KOPT-K1 (cell line): ENCODE measurements around the gene BEND7.
"Not testable (repeated sequence)": the region's sequence is repeated elsewhere in the genome, so short reads cannot be mapped to it uniquely, and the experiment has no call there.

ENCODE experiments used
- H3K27ac ChIP-seq: fragments of 200-600 bp; sonication (generic); 2 replicates; pipeline ENCODE4 v1.5.1; 2016; ENCODE audit warnings: antibody characterized with exemption, mild to moderate bottlenecking, low read depth, low read length; ENCODE audit not compliant: poor library complexity, severe bottlenecking
- H3K36me3 ChIP-seq: fragments of 200-600 bp; sonication (generic); 2 replicates; pipeline ENCODE4 v1.5.1; 2017; ENCODE audit warnings: antibody characterized with exemption, mild to moderate bottlenecking, low read length, moderate library complexity; ENCODE audit not compliant: insufficient read depth
- H3K9me3 ChIP-seq: fragments of 200-600 bp; sonication (generic); 2 replicates; pipeline ENCODE4 v1.5.1; 2017; ENCODE audit warnings: antibody characterized with exemption, low read length, mild to moderate bottlenecking; ENCODE audit not compliant: insufficient read depth, poor library complexity, severe bottlenecking

BEND7 gene

DNA sequence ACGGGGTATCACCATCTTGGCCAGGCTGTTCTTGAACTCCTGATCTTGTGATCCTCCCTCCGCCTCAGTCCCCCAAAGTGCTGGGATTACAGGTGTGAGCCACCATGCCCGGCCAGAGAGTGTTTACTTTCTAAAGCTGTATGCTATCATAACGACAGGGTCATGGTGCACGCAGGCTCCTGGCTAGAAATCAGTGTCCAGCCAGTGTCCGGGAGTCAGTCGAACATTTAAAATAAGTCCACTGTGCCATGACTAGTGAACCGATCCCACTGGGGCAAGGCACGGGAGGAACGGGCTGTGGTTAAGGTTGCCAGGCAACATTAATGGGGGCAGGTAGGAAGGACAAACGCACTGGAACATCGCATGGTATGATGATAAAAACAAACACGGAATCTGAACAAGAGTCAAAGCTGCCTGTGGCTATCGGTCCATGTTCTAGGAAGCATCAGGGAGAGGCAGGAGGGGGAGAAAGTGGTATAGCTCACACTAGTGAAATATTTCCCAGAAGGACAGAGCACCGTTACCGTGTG is 91.7 kb downstream of the BEND7 start:
- Histone ChIP-seq H3K36me3 (no peaks in the 10 kb centered on the region), H3K27ac (no peak overlapping the region), H3K9me3 (no peaks in the 10 kb centered on the region)

- not testable (repeated sequence) for H3K36me3 ChIP-seq, H3K27ac ChIP-seq, H3K9me3 ChIP-seq
Observed at GRCh38 chr10:13427943-13428342, 100.9 kb downstream of the BEND7 start.

GRCh38 chr10:13425397-13425796 is 103.4 kb downstream of the BEND7 start:
- H3K27ac ChIP-seq = no peak overlapping the region
- peaks cover 6% of the 10 kb centered on the region for H3K9me3 ChIP-seq
- no peaks in the 10 kb centered on the region for H3K36me3 ChIP-seq

GRCh38 chr10:13422800-13423199 is 106.0 kb downstream of the BEND7 start:
- Histone ChIP-seq H3K36me3 (no peaks in the 10 kb centered on the region), H3K27ac (no peak overlapping the region), H3K9me3 (peaks cover 6% of the 10 kb centered on the region)

DNA sequence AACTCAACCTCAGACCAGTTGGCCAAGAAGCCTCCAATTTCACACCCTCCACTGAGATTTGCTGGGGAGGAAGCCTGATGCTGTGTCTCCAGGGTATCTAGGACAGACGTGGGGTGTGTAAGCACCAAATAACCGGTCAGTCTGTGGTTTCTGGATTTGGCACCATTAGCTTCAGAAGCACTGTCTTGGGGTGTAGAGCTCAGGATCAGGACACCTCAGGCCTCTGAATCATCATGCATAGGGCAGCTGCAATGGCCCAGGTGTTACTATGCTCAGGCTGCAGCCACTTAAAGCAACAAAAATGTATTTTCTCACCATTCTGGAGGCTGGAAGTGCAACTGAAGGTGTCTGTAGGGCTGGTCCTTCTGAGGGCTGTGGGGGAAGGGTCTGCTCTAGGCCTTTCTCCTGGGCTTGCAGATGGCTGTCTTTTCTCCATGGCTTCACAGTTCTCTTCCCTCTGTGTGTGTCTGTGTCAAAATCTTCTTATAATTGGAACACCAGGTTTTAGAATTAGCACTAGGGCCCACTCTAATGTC is 107.4 kb downstream of the BEND7 start:
- Histone ChIP-seq H3K9me3 (peaks cover 6% of the 10 kb centered on the region), H3K27ac (no peak overlapping the region), H3K36me3 (no peaks in the 10 kb centered on the region)

DNA sequence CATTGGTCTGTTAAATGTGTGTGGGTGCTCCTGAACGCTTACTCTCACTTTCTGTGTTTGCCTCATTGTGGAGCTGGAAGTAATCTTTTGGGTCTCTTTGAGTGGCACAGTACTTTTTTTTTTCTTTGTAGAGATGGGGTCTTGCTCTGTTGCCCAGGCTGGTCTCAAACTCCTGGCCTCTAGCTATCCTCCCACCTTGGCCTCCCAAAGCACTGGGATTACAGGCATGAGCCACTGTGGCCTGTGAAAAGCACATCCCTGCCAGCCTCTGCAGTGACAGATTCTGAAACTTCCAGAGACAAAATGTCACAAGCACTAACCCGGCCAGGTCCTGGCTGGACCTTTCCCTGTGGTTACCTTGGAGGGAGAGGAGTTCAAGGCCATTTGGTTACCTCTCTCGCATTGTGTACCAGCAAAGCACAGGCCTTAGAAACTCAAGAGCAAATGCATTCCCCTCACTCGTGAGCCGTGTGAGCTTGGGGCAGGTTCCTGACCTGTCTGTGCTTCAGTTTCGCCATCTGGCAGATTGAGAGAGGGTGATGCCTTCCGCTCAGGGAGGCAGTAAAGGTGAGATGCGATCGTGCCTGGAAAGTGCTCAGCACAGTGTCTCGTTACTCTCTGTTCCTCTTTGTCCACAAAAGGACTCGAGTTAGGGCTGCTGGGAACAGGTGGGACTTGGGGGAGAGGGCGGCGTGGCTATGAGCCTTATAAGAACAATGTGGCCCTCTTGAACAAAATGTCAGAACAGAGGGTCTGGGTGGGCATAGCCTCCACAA is 108.1 kb downstream of the BEND7 start:
- H3K9me3 ChIP-seq = peaks cover 6% of the 10 kb centered on the region
- no peaks in the 10 kb centered on the region for H3K36me3 ChIP-seq
- H3K27ac ChIP-seq = no peak overlapping the region

GRCh38 chr10:13417459-13418126 is 111.2 kb downstream of the BEND7 start:
- Histone ChIP-seq H3K9me3 (peaks cover 12% of the 10 kb centered on the region), H3K27ac (no peak overlapping the region)

DNA sequence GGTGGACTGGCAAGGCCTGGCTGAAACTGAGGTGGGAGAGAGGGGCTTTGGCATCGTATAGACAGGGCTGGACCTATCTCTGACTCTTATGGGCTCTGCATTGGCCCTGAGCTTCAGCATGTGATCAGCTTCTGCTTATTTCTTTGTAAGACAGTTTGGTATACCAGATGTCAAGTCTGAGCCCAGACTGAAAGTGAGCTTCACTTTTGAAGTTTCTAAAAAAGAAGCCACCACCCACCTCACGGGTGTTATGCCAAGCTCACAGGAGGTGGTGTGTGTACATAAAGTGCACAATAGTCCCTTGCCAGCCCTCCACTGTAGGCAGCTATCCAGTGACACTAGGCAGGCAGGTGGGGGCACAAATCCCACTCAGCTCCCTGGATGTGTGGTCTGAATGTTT is 112.1 kb downstream of the BEND7 start:
- peaks cover 13% of the 10 kb centered on the region for H3K9me3 ChIP-seq
- H3K36me3 ChIP-seq = no peaks in the 10 kb centered on the region
- no peak overlapping the region for H3K27ac ChIP-seq

More at GRCh38 chr10:13417459-13418126, 111.2 kb downstream of the BEND7 start:
- H3K36me3 ChIP-seq = no peaks in the 10 kb centered on the region

GRCh38 chr10:13414855-13415254 is 114.0 kb downstream of the BEND7 start:
- H3K36me3 ChIP-seq = no peaks in the 10 kb centered on the region
- H3K27ac ChIP-seq = no peak overlapping the region
- H3K9me3 ChIP-seq = peaks cover 13% of the 10 kb centered on the region

DNA sequence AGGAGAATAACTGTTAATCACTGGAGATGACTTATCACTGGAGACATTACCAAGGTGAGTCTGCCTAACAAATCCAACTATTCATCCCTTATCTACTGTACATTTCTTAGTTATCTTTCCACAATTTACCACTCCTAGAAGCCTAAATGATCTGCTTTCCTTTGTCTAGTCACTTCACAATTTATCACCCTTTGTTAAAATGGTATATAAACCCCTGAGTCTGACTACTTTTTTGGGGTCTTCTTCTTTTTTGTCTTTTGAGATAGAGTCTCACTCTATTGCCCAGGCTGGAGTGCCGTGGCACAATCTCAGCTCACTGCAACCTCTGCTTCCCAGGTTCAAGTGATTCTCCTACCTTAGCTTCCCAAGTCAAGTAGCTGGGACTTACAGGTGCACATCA is 114.7 kb downstream of the BEND7 start:
- peaks cover 13% of the 10 kb centered on the region for H3K9me3 ChIP-seq
- H3K27ac ChIP-seq = no peak overlapping the region
- no peaks in the 10 kb centered on the region for H3K36me3 ChIP-seq

DNA sequence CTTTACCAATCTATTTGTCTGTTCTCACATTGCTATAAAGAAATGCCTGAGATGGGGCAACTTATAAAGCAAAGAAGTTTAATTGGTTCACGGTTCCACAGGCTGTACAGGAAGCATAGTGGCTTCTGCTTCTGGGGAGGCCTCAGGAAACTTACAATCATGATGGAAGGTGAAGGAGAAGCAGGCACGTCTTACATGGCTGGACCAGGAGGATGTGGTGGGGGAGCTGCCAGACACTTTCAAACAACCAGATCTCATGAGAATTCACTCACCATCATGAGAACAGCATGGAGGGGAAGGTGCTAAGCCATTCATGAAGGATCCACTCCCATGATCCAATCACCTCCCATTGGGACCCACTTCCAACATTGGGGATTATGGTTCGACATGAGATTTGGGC is 115.9 kb downstream of the BEND7 start:
- H3K27ac ChIP-seq = no peak overlapping the region
- no peaks in the 10 kb centered on the region for H3K36me3 ChIP-seq
- H3K9me3 ChIP-seq = peaks cover 13% of the 10 kb centered on the region

DNA sequence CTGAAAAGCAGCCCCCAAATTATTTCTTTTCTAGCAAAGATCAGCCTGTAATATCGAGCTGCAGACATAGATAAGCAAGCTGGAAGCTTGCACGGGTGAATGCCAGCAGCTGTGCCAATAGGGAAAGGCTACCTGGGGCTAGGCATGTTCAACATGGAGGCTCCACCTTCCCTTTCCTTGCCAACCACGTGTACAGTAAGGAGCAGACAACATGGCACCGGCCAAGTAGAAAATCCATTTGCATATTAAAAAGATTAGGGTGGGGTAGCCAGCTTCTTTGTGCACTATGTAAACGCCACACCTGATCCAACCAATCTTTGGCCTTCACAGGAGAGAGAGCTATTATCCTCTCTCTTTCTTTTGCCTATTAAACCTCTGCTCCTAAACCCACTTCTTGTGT is 124.0 kb downstream of the BEND7 start:
- Histone ChIP-seq H3K27ac (no peak overlapping the region), H3K9me3 (peaks cover 5% of the 10 kb centered on the region), H3K36me3 (no peaks in the 10 kb centered on the region)

- H3K27ac ChIP-seq = no peak overlapping the region
Observed at GRCh38 chr10:13404305-13404759, 124.5 kb downstream of the BEND7 start.

DNA sequence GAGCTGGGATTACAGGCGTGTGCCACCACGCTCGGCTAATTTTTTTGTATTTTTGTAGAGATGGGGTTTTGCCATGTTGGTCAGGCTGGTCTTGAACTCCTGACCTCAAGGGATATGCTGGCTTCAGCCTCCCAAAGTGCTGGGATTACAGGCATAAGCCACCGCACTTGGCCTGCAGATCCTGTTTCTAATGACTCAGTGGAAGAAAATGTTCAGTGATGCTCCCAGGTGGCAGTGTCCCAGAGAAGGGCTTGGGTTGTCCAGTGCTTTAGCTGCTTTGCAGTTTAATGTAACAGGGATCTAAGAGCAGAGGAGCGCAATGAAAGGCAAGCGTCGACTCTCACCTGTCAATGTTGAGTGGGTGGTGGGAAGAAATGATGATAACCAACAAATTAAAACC is 125.4 kb downstream of the BEND7 start:
- H3K9me3 ChIP-seq, H3K36me3 ChIP-seq, H3K27ac ChIP-seq: not testable (repeated sequence)

More at GRCh38 chr10:13404305-13404759, 124.5 kb downstream of the BEND7 start:
- no peaks in the 10 kb centered on the region for H3K36me3 ChIP-seq
- peaks cover 5% of the 10 kb centered on the region for H3K9me3 ChIP-seq

GRCh38 chr10:13402021-13402420 is 126.8 kb downstream of the BEND7 start:
- no peaks in the 10 kb centered on the region for H3K36me3 ChIP-seq
- H3K9me3 ChIP-seq = peaks cover 5% of the 10 kb centered on the region
- no peak overlapping the region for H3K27ac ChIP-seq
